Fibroblast of skin of scalp (primary cell): ENCODE measurements around the gene PGK1.
A peak's percentile ranks its signal among the peaks of the same experiment; 100 is the strongest.
"Not testable (repeated sequence)": the region's sequence is repeated elsewhere in the genome, so short reads cannot be mapped to it uniquely, and the experiment has no call there.

Experiments used
- DNase-seq: peaks from one replicate; pipeline ENCODE4 v3.0.0-alpha.2; 2013

The PGK1 gene

GRCh38 chrX:78116365-78116764 lies 12.3 kb downstream of the PGK1 start:
- no peak for DNase-seq

DNA sequence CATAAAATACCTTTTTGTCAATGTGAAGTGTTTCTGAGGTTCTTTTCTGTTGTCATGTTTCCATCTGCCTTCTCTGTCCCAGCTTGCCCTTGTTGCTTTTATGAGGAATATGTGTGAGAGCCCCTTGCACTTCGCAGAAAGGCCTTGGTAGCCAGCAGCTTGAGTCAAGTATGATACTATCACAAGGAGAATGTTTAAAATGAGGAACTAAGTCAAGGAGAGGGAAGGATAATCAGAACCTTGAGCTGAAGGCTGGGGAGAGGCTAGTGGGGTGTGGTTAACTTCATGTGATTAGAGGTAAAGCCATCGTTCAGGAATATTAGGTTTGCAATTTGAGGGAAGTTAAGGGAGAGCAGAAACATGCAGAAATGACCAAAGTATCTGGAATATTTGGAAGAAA lies 12.7 kb downstream of the PGK1 start:
- DNase-seq, result no peak

DNA sequence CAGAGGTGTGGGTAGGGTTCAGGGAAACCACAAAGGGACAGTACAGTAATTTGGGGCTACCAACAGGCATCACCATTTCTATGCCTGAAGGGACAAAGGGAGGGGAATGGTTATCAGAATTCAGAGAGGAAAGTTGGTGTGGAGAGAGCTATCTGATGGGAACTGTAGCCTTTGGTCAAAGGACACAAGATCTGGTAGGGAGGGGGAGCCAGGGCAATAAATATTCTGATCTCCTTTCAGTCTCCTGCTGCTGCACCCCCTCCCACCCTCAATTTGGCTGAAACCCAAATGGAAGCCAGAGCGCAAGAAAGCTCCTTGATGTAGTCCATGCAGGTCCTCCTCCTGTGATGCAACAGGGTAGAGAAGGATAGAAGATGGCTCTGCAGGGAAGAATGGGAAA lies 14.6 kb downstream of the PGK1 start:
- no peak for DNase-seq

DNA sequence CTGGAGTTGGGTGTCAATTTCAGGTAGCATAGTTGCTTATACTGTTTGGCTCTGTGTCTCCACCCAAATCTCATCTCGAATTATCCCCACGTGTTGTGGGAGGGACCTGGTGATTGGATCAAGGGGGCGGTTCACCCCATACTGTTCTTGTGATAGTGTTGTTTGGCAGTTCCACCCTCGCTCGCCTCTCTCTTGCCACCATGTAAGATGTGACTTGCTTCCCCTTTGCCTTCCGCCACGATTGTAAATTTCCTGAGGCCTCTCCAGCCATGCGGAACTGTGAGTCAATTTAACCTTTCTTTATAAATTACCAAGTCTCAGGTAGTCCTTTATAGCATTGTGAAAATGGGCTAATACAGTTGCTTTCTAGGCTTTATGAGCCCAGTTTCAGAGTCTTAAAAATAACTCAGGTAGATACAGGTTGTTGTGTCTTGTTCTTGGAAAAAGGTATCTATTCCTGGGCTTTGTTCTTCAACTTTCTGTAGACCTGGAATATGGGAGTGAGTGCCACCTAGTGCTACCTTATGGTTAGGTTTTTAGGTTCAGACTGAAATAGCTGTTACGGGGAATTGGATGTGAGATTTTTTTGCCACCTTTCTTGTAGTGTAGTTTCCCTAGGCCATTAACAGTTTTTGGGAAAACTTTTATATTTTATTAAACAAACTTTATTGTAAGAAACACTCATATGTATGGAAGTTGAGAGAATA lies 15.6 kb downstream of the PGK1 start:
- DNase-seq, result no peak

DNA sequence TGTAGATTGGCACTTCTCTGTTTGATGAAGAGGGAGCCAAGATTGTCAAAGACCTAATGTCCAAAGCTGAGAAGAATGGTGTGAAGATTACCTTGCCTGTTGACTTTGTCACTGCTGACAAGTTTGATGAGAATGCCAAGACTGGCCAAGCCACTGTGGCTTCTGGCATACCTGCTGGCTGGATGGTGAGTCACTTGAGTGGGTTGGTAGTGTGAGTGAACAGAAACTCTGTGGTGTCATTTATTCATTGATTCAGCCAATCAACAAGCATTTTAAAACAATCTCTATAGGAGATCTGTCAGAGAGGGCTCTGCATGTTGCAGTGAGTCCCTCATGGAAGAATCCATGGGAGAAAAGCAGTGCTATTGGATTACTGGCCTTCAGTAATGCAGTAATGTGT lies 19.1 kb downstream of the PGK1 start:
- peak; percentile 29 for DNase-seq

GRCh38 chrX:78124307-78124706 lies 20.3 kb downstream of the PGK1 start:
- DNase-seq, result no peak

- DNase-seq, result no peak
These were observed 21.1 kb downstream of the PGK1 start for GRCh38 chrX:78125148-78125547.

DNA sequence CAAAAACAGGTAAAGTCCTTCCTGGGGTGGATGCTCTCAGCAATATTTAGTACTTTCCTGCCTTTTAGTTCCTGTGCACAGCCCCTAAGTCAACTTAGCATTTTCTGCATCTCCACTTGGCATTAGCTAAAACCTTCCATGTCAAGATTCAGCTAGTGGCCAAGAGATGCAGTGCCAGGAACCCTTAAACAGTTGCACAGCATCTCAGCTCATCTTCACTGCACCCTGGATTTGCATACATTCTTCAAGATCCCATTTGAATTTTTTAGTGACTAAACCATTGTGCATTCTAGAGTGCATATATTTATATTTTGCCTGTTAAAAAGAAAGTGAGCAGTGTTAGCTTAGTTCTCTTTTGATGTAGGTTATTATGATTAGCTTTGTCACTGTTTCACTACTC lies 21.7 kb downstream of the PGK1 start:
- not testable (repeated sequence) for DNase-seq

GRCh38 chrX:78129714-78130113 lies 25.7 kb downstream of the PGK1 start:
- no peak for DNase-seq

DNA sequence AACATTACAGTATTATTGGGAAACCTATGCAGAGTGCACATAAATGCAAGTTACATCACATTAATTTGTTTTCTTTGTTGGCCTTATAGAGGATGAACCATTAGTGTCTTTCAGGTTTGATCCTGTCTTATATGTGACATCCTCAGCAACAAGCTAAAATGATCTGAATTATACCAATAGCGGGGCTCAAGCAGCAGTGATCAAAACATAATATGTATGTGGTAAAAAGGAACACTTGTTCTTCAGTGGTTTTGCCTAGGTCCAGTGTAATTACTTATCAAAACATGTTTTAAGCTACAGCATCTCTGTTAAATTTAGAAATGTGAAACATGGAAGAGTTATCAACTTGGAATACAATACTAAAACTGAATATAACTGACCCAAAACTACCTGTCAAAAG lies 26.3 kb downstream of the PGK1 start:
- DNase-seq, result no peak

GRCh38 chrX:78131117-78131516 lies 27.1 kb downstream of the PGK1 start:
- no peak for DNase-seq

DNA sequence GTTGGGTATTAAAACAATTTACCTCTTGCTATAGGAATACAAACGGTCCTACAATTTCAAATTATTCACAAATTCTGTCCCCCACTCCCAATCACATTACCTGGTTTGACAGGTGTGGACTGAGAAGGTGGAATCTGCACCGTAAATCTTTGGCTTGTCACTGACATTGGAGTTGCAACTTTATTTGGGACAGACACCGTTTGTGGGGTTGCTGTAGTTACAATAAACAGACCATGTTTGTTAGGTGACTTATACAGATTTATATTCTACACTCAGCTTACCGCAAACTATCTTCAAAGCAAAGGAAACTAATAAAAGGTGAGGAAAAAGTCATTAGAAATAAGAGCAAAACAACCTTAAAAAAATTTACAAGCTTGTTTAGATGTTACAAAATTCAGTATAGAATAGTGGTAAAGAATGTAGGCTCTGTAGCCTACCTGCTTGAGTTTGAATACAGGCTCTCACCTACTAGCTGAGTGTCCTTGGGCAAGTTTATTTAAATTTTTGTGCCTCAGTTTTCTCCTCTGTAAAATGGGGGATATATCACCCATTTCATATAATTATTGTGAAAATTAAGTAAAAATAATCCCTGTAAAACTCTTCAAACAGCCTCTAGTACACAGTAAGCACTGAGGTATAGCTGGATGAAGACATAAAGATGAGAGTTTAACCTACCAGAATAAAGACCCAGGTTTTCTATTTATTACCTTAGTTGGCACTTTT lies 29.4 kb downstream of the PGK1 start:
- no peak for DNase-seq

- peak; percentile 85 for DNase-seq
These were observed 35.4 kb downstream of the PGK1 start, which contains the start of gene TAF9B for GRCh38 chrX:78139160-78140123. Gene TAF9B (minus strand): TSS chrX:78139650. CDS start chrX:78139611, 39 bp downstream.

DNA sequence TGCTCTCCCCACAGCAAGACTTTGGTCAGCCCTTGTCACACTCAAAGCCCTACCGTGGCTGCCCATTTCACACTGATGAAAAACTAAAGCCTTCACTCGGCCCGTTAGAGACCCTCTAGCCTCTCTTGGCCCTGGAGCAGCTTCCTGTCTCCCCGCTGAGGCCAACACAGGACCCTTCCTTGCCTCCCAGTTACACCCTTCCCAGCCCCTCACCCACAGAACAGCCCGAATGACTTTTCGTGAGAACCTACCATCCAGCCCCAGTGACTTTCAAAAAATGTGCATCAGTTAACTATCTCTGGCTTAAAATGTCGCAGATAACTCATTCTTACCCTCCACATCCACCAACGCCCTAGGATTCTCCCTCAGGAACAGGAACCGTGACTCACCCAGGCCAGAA lies 36.2 kb downstream of the PGK1 start:
- DNase-seq, result no peak

GRCh38 chrX:78147002-78147540 lies 43.0 kb downstream of the PGK1 start:
- not testable (repeated sequence) for DNase-seq

GRCh38 chrX:78157373-78157772 lies 53.3 kb downstream of the PGK1 start:
- DNase-seq, result not testable (repeated sequence)

DNA sequence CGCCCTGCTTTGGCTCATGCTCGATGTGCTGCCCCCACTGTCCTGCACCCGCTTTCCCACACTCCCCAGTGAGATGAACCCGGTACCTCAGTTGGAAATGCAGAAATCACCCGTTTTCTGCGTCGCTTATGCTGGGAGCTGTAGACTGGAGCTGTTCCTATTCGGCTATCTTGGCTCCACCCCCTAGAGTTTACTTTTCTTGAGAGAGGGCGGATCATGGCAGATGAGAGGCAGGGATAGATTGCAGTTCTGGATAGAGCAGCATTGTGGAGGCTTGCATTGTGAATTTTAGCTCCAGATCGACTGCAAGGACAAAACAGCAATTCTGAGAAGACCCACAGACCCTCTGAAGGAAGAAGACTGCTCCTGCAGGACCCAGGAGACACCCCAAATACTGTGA lies 53.8 kb downstream of the PGK1 start:
- DNase-seq, result not testable (repeated sequence)

DNA sequence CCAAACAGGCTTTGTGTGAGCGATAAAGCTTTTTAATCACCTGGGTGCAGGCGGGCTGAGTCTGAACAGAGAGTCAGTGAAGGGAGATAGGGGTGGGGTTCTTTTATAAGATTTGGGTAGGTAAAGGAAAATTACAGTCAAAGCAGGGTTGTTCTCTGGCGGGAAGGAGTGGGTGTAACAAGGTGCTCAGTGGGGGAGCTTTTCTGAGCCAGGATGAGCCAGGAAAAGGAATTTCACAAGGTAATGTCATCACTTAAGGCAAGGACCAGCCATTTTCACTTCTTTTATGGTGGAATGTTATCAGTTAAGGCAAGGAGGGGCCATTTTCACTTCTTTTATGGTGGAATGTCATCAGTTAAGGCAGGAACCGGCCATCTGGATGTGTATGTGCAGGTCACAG lies 56.7 kb downstream of the PGK1 start:
- DNase-seq, result not testable (repeated sequence)

DNA sequence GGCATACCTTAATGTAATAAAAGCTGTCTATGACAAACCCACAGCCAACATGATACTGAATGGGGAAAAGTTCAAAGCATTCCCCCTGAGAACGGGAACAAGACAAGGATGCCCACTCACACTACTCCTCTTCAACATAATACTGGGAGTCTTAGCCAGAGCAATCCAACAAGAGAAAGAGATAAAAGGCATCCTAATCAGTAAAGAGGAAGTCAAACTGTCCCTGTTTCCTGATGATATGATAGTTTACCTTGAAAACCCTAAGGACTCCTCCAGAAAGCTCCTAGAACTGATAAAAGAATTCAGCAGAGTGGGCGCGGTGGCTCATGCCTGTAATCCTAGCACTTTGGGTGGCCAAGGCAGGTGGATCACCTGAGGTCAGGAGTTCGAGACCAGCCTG lies 59.1 kb downstream of the PGK1 start:
- not testable (repeated sequence) for DNase-seq

DNA sequence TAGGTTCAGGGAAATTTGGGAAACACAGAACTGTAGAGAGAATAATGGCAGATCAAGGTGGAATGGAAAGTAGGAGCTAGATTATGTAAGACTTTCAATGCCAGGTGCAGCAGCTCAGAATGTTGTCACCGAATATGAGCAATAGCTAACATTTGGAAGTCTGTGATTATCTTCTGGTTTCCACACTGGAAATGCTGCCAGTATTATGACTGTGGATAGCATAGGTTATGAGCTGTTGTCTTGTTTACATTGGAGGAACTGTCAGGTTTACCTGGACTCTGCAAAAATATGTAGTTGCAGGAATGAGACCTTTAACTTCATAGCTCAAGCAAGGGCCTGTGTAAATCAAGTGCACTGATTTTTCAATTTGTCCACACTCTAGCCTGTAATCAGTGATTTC lies 61.4 kb downstream of the PGK1 start:
- DNase-seq, result no peak

- no peak for DNase-seq
These were observed 64.0 kb downstream of the PGK1 start for GRCh38 chrX:78168065-78168464.
